ENCODE results near the gene PTGFRN. TPM values are rescaled to one million over a fixed set of nuclear protein-coding genes. Genes with fewer than 3 reads are reported as not detected.
"Not testable (repeated sequence)": the region's sequence is repeated elsewhere in the genome, so short reads cannot be mapped to it uniquely, and the experiment has no call there.

Gene PTGFRN
- total and polyA plus RNA-seq, 2 of the 13 experiments (the other 11 are each of a cell fraction or from before 2014, with no cell fraction given) = 3.3 to 11.3 TPM

DNA sequence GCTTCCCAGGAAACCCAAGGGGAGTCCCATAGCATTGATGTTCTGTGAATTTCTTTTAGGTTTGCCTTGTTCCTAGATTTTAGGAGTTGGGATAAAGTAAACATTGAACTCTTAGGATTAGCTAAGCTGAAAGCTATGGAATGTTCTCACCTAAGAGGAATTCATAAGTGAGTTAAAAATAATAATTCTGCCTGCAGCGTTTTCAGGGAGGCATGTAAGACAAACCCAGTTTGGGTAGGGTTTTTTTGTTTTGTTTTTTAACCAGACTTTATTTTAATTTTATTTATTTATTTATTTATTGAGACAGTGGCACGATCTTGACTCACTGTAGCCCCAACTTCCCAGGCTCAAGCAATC is 62.9 kb downstream of the PTGFRN start:
- ATAC-seq = no peak
- TF ChIP-seq ZNF598 (CRISPR knock-in tag; IDR thresholded peaks at IDR 0.05; ENCODE audit: borderline replicate concordance) = no peak
- TF ChIP-seq SP2 (CRISPR knock-in tag; IDR thresholded peaks at IDR 0.05) = no peak
- no peak for TF ChIP-seq MXD1 (CRISPR knock-in tag; IDR thresholded peaks at IDR 0.05)
- TF ChIP-seq AKAP8 (CRISPR knock-in tag; IDR thresholded peaks at IDR 0.05) = no peak
- no peak for TF ChIP-seq ZNF3 (CRISPR knock-in tag; IDR thresholded peaks at IDR 0.05)
- no peak for TF ChIP-seq RBM22 (optimal IDR thresholded peaks at IDR 0.05; ENCODE audit: low read length)
- TF ChIP-seq, protein P1, sequence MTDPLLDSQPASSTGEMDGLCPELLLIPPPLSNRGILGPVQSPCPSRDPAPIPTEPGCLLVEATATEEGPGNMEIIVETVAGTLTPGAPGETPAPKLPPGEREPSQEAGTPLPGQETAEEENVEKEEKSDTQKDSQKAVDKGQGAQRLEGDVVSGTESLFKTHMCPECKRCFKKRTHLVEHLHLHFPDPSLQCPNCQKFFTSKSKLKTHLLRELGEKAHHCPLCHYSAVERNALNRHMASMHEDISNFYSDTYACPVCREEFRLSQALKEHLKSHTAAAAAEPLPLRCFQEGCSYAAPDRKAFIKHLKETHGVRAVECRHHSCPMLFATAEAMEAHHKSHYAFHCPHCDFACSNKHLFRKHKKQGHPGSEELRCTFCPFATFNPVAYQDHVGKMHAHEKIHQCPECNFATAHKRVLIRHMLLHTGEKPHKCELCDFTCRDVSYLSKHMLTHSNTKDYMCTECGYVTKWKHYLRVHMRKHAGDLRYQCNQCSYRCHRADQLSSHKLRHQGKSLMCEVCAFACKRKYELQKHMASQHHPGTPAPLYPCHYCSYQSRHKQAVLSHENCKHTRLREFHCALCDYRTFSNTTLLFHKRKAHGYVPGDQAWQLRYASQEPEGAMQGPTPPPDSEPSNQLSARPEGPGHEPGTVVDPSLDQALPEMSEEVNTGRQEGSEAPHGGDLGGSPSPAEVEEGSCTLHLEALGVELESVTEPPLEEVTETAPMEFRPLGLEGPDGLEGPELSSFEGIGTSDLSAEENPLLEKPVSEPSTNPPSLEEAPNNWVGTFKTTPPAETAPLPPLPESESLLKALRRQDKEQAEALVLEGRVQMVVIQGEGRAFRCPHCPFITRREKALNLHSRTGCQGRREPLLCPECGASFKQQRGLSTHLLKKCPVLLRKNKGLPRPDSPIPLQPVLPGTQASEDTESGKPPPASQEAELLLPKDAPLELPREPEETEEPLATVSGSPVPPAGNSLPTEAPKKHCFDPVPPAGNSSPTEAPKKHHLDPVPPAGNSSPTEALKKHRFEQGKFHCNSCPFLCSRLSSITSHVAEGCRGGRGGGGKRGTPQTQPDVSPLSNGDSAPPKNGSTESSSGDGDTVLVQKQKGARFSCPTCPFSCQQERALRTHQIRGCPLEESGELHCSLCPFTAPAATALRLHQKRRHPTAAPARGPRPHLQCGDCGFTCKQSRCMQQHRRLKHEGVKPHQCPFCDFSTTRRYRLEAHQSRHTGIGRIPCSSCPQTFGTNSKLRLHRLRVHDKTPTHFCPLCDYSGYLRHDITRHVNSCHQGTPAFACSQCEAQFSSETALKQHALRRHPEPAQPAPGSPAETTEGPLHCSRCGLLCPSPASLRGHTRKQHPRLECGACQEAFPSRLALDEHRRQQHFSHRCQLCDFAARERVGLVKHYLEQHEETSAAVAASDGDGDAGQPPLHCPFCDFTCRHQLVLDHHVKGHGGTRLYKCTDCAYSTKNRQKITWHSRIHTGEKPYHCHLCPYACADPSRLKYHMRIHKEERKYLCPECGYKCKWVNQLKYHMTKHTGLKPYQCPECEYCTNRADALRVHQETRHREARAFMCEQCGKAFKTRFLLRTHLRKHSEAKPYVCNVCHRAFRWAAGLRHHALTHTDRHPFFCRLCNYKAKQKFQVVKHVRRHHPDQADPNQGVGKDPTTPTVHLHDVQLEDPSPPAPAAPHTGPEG (CRISPR knock-in tag; IDR thresholded peaks at IDR 0.05) = no peak
- no peak for TF ChIP-seq AHR (CRISPR knock-in tag; IDR thresholded peaks at IDR 0.05)
- TF ChIP-seq NR2F1 (CRISPR knock-in tag; IDR thresholded peaks at IDR 0.05) = no peak
- TF ChIP-seq MEIS1 (CRISPR knock-in tag; IDR thresholded peaks at IDR 0.05; ENCODE audit: borderline replicate concordance) = no peak
- TF ChIP-seq ZNF720 (CRISPR knock-in tag; IDR thresholded peaks at IDR 0.05) = no peak
- TF ChIP-seq NR2F2 (IDR thresholded peaks at IDR 0.05; ENCODE audit: borderline replicate concordance, low read depth) = no peak
- H2AFZ ChIP-seq (ENCODE audit: low read length) = no peak overlapping the region
- no TSS peak for BruUV-seq (replicated peaks)
- H4K20me1 ChIP-seq (ENCODE audit: insufficient read depth, low read length) = no peaks in the 10 kb centered on the region
- CTCF ChIA-PET (ENCODE audit: low intra/inter-chr PET ratio, low total read pairs) = no interaction called here
- H3K27ac ChIP-seq (ENCODE audit: extremely low read length, insufficient read depth, low read length) = no peak overlapping the region
- H3K4me1 ChIP-seq (ENCODE audit: insufficient read depth, low read length) = no peaks in the 10 kb centered on the region
- intact Hi-C loops (cut with micrococcal nuclease; ENCODE audit: unreplicated experiment) = no loop called here
- no peak overlapping the region for H3K4me2 ChIP-seq (ENCODE audit: low read depth, low read length)
- no peaks in the 10 kb centered on the region for H3K36me3 ChIP-seq (replicated peaks in 1 of 2; ENCODE audit: control insufficient read depth in 1 of 2, insufficient read depth in 2 of 2, low read length in 2 of 2)
- in situ Hi-C loops (cut with HindIII; ENCODE audit: extremely low pct_ligation_motif_present, low pct_unique_long_range_greater_than_20kb) = no loop called here
- 33% methylated on average over 2 of the region's 2 CpGs for WGBS (ENCODE audit: low lambda C conversion rate)
- no peaks in the 10 kb centered on the region for H3K79me2 ChIP-seq (ENCODE audit: insufficient read depth, low read length)
- DNase-seq (ENCODE audit: low spot score) = no peak
- no peaks in the 10 kb centered on the region for H3K27me3 ChIP-seq (ENCODE audit: control insufficient read depth in 1 of 2, insufficient read depth in 2 of 2, low read length in 2 of 2)
- POLR2A ChIA-PET = no interaction called here
- H3K9ac ChIP-seq (ENCODE audit: insufficient read depth, low read depth, low read length) = no peak overlapping the region
- no peaks in the 10 kb centered on the region for H3K9me3 ChIP-seq (ENCODE audit: low read length)
- no peak for FAIRE-seq
- no peak overlapping the region for H3K4me3 ChIP-seq (replicated peaks in 1 of 3; ENCODE audit: insufficient read depth in 1 of 3, low read depth in 2 of 3, low read length in 3 of 3)

DNA sequence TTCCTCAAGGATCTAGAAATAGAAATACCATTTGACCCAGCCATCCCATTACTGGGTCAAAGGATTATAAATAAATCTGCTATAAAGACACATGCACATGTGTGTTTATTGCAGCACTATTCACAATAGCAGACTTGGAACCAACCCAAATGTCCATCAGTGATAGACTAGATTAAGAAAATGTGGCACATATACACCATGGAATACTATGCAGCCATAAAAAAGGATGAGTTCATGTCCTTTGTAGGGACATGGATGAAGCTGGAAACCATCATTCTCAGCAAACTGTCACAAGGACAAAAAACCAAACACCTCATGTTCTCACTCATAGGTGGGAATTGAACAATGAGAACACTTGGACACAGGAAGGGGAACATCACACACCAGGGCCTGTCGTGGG is 70.6 kb downstream of the PTGFRN start:
- H2AFZ ChIP-seq (ENCODE audit: low read length); H3K36me3 ChIP-seq (replicated peaks in 1 of 2; ENCODE audit: control insufficient read depth in 1 of 2, insufficient read depth in 2 of 2, low read length in 2 of 2); BruUV-seq (replicated peaks); H3K9ac ChIP-seq (ENCODE audit: insufficient read depth, low read depth, low read length); H3K4me3 ChIP-seq (replicated peaks in 1 of 3; ENCODE audit: insufficient read depth in 1 of 3, low read depth in 2 of 3, low read length in 3 of 3); H3K4me2 ChIP-seq (ENCODE audit: low read depth, low read length); intact Hi-C loops (cut with micrococcal nuclease; ENCODE audit: unreplicated experiment); H3K27ac ChIP-seq (ENCODE audit: extremely low read length, insufficient read depth, low read length); DNase-seq (ENCODE audit: low spot score); CTCF ChIA-PET (ENCODE audit: low intra/inter-chr PET ratio, low total read pairs); ATAC-seq; in situ Hi-C loops (cut with HindIII; ENCODE audit: extremely low pct_ligation_motif_present, low pct_unique_long_range_greater_than_20kb); FAIRE-seq; POLR2A ChIA-PET; H3K79me2 ChIP-seq (ENCODE audit: insufficient read depth, low read length); H4K20me1 ChIP-seq (ENCODE audit: insufficient read depth, low read length); H3K9me3 ChIP-seq (ENCODE audit: low read length); H3K27me3 ChIP-seq (ENCODE audit: control insufficient read depth in 1 of 2, insufficient read depth in 2 of 2, low read length in 2 of 2): not testable (repeated sequence)
- peaks cover 20% of the 10 kb centered on the region for H3K4me1 ChIP-seq (ENCODE audit: insufficient read depth, low read length)
- WGBS (ENCODE audit: low lambda C conversion rate) = 18% methylated on average over 1 of the region's 1 CpG

Data from HepG2 (cell line).